Measurements from ENCODE around the gene SYNGR1. TPM values are rescaled to one million over a fixed set of nuclear protein-coding genes. Genes with fewer than 3 reads are reported as not detected.

SYNGR1 gene
- polyA plus RNA-seq, 3 donors, result 18.0 to 54.9 (median 39.6) TPM

GRCh38 chr22:39302431-39302960, 47.3 kb upstream of the SYNGR1 start:
- H3K9me3 Mint-ChIP-seq, result no peaks in the 10 kb centered on the region
- H3K27me3 Mint-ChIP-seq (ENCODE audit: low read depth in 3 of 3), result peaks cover 7 to 10% (median 10%) of the 10 kb centered on the region in 3 donors
- no peak overlapping the region for H2AFZ ChIP-seq (ENCODE audit: insufficient read depth, low read depth, low read length, poor library complexity, severe bottlenecking)
- H3K4me1 Mint-ChIP-seq, result peaks cover 44% of the 10 kb centered on the region
- no peak overlapping the region for H3K4me3 Mint-ChIP-seq
- no peak overlapping the region for H3K4me3 ChIP-seq (replicated peaks in 1 of 3; ENCODE audit: low read depth in 2 of 3, low read length in 3 of 3)
- H3K27ac Mint-ChIP-seq, result peak overlapping the region in 1 of 7 donors; percentile 71
- TF ChIP-seq, protein P1, sequence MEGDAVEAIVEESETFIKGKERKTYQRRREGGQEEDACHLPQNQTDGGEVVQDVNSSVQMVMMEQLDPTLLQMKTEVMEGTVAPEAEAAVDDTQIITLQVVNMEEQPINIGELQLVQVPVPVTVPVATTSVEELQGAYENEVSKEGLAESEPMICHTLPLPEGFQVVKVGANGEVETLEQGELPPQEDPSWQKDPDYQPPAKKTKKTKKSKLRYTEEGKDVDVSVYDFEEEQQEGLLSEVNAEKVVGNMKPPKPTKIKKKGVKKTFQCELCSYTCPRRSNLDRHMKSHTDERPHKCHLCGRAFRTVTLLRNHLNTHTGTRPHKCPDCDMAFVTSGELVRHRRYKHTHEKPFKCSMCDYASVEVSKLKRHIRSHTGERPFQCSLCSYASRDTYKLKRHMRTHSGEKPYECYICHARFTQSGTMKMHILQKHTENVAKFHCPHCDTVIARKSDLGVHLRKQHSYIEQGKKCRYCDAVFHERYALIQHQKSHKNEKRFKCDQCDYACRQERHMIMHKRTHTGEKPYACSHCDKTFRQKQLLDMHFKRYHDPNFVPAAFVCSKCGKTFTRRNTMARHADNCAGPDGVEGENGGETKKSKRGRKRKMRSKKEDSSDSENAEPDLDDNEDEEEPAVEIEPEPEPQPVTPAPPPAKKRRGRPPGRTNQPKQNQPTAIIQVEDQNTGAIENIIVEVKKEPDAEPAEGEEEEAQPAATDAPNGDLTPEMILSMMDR (IDR thresholded peaks at IDR 0.05), result no peak
- H3K27me3 ChIP-seq (ENCODE audit: control insufficient read depth in 2 of 2, insufficient read depth in 2 of 2, low read length in 2 of 2), result no peaks in the 10 kb centered on the region
- no peaks in the 10 kb centered on the region for H3K79me2 ChIP-seq (ENCODE audit: insufficient read depth, low read length)
- no peaks in the 10 kb centered on the region for H4K20me1 ChIP-seq (ENCODE audit: insufficient read depth, low read length)
- 100% methylated on average over 1 of the region's 2 CpGs for WGBS (ENCODE audit: insufficient coverage)
- peaks cover 35 to 41% of the 10 kb centered on the region in 2 donors for H3K4me1 ChIP-seq (ENCODE audit: control insufficient read depth in 1 of 2, insufficient read depth in 2 of 2, low read length in 2 of 2)
- no peak for DNase-seq
- no peak overlapping the region for H3K4me2 ChIP-seq (replicated peaks; ENCODE audit: extremely low read depth, low read length, poor library complexity, severe bottlenecking)
- H3K27ac ChIP-seq (ENCODE audit: low read depth in 1 of 2, low read length in 2 of 2), result no peak overlapping the region
- H3K9me3 ChIP-seq (replicated peaks in 1 of 2; ENCODE audit: control insufficient read depth in 1 of 2, insufficient read depth in 1 of 2, low read length in 2 of 2), result no peaks in the 10 kb centered on the region
- no peak overlapping the region for H3K9ac ChIP-seq (ENCODE audit: insufficient read depth, low read length, poor library complexity, severe bottlenecking)
- intact Hi-C loops (cut with micrococcal nuclease), result no loop called here
- no peaks in the 10 kb centered on the region for H3K36me3 ChIP-seq (replicated peaks in 1 of 2; ENCODE audit: control insufficient read depth in 1 of 2, insufficient read depth in 2 of 2, low read length in 2 of 2)
- peaks cover 2 to 4% of the 10 kb centered on the region in 2 donors for H3K36me3 Mint-ChIP-seq

DNA sequence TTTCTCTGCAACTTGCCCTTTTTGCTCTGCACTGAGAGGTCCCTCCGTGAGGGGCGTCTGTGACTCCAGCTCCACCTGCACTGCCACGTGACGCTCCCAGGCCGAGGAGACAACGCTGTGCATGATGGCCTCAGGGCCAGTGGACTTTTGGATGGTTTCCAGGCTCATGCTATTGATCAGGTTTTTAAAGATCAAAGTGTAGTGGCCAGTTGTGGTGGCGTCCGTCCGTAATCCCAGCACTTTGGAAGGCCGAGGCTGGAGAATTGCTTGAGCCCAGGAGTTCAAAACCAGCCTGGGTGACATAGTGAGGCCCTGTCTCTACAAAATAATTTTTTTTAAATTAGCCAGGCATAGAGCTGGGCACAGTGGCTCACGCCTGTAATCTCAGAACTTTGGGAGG, 46.4 kb upstream of the SYNGR1 start:
- Mint-ChIP-seq H3K4me1 (peaks cover 42% of the 10 kb centered on the region), H3K9me3 (no peaks in the 10 kb centered on the region), H3K27me3 (ENCODE audit: low read depth in 3 of 3) (peaks cover 3 to 10% (median 6%) of the 10 kb centered on the region in 3 donors), H3K36me3 (peaks cover 2 to 4% of the 10 kb centered on the region in 2 donors), H3K27ac (no peak overlapping the region), H3K4me3 (no peak overlapping the region)
- Histone ChIP-seq H3K9me3 (replicated peaks in 1 of 2; ENCODE audit: control insufficient read depth in 1 of 2, insufficient read depth in 1 of 2, low read length in 2 of 2) (no peaks in the 10 kb centered on the region), H4K20me1 (ENCODE audit: insufficient read depth, low read length) (no peaks in the 10 kb centered on the region), H3K36me3 (replicated peaks in 1 of 2; ENCODE audit: control insufficient read depth in 1 of 2, insufficient read depth in 2 of 2, low read length in 2 of 2) (no peaks in the 10 kb centered on the region), H3K27ac (ENCODE audit: low read depth in 1 of 2, low read length in 2 of 2) (no peak overlapping the region), H3K4me1 (ENCODE audit: control insufficient read depth in 1 of 2, insufficient read depth in 2 of 2, low read length in 2 of 2) (peaks cover 39 to 48% of the 10 kb centered on the region in 2 donors), H3K27me3 (ENCODE audit: control insufficient read depth in 2 of 2, insufficient read depth in 2 of 2, low read length in 2 of 2) (no peaks in the 10 kb centered on the region), H3K4me3 (replicated peaks in 1 of 3; ENCODE audit: low read depth in 2 of 3, low read length in 3 of 3) (no peak overlapping the region), H2AFZ (ENCODE audit: insufficient read depth, low read depth, low read length, poor library complexity, severe bottlenecking) (no peak overlapping the region), H3K9ac (ENCODE audit: insufficient read depth, low read length, poor library complexity, severe bottlenecking) (no peak overlapping the region), H3K79me2 (ENCODE audit: insufficient read depth, low read length) (no peaks in the 10 kb centered on the region), H3K4me2 (replicated peaks; ENCODE audit: extremely low read depth, low read length, poor library complexity, severe bottlenecking) (no peak overlapping the region)
- intact Hi-C loops (cut with micrococcal nuclease), result no loop called here
- WGBS (ENCODE audit: insufficient coverage), result 96% methylated on average over 11 of the region's 11 CpGs
- TF ChIP-seq, protein P1 (IDR thresholded peaks at IDR 0.05), result no peak
- no peak for DNase-seq

Data from CD14-positive monocyte (primary cell).